ENCODE data around the gene ZNF512B.
"Not testable (repeated sequence)": the region's sequence is repeated elsewhere in the genome, so short reads cannot be mapped to it uniquely, and the experiment has no call there.

ZNF512B gene

DNA sequence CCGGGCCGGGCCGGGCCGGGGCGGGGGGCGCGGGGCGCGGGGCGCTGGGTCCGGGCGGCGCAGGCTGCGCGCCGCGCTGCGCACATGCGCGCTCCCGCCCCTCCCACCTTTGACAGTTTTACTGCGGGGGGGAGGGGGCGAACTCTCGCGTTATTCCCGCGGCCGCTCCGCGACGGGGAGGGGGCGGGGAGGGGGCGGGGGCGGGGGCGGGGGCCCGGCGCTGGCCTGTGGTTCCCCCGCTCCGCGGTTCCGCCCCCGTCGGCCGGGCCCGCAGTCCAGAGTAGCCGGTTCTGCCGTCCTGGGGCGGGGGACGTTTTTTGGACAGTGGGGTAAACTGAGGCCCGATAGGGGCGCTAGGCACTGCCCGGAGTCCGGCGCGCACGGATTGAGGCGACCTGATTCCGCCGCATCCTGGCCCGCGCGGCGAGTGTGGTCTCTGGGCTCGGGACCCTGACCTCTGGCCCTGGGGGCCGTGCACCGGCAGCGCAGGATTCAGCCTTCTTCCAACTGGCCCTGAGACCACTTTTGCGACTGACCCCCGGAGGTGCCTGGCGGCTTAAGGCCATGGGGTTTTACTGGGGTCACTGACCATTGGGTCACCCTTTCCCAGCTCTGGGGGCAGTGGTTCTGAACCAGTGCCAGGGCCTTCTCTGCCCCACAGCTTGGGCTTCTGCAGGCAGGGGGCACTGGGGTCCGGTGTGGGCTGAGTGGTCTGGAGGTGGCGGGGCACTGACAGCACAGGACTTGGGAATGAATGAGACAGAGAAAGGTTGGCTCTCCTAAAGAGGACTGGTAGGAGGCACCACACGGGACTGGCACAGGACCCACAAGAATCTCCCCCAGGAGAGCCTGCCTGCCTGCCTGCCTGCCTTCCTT lies at the start of gene ZNF512B:
Gene ZNF512B (minus strand): TSS at position 93 of the 876 bp plus-strand sequence. CDS start 1,980 bp downstream, outside the sequence.
- peak; percentile 87 for DNase-seq

DNA sequence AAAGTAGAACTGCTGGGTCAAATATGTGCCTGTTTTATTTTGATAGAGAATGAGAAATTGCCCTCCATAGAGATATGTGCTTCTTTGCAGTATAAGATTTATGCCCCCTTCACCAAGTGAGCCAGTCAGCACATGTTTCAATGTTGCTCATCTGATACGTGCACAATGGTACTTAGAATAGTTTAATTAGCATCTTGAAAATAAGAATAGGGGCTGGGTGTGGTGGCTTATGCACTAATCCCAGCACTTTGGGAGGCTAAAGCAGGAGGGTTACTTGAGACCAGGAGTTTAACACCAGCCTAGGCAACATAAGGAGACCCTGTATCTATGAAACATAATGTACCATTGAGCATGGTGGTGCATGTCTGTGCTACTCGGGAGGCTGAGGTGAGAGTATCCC lies 45.9 kb upstream of the ZNF512B start:
- DNase-seq, result no peak

DNA sequence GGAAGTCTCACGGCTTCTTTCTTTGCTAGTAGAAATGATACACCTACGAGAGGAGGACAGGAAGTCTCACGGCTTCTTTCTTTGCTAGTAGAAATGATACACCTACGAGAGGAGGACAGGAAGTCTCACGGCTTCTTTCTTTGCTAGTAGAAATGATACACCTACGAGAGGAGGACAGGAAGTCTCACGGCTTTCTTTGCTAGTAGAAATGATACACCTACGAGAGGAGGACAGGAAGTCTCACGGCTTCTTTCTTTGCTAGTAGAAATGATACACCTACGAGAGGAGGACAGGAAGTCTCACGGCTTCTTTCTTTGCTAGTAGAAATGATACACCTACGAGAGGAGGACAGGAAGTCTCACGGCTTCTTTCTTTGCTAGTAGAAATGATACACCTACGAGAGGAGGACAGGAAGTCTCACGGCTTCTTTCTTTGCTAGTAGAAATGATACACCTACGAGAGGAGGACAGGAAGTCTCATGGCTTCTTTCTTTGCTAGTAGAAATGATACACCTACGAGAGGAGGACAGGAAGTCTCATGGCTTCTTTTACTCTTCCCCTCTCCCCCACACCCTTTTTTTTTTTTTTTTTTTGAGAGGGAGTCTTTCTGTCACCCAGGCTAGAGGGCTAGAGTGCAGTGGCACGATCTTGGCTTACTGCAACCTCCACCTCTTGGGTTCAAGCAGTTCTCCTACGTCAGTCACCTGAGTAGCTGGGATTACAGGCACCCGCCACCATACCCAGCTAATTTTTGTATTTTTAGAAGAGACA lies 42.8 kb upstream of the ZNF512B start:
- DNase-seq, result not testable (repeated sequence)

GRCh38 chr20:64011366-64011779 lies 41.6 kb upstream of the ZNF512B start:
- no peak for DNase-seq

GRCh38 chr20:64010711-64011237 lies 41.0 kb upstream of the ZNF512B start:
- no peak for DNase-seq

- no peak for DNase-seq
Observed at GRCh38 chr20:64009811-64010387, 40.2 kb upstream of the ZNF512B start.

DNA sequence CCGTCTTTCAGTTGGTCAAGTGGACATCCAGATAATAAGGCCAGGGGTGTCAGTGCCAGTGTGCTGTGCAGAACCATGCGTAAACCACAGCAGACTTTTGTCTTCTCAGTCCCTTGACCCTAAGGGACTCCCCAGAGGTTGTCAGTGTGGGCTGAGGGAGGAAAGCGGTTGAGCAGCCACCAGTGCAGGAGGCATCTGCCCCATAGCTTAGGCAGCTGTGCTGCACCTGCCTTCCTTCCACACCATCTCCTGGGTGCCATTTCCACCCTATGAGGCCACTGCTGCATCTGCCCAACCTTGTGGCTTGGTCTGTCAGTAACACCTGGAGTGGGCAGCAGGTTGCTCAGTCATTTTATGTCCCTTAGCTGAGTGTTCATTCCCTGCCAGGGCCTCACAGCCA lies 37.2 kb upstream of the ZNF512B start:
- no peak for DNase-seq

GRCh38 chr20:64006490-64006889 lies 36.8 kb upstream of the ZNF512B start:
- DNase-seq, result no peak

DNA sequence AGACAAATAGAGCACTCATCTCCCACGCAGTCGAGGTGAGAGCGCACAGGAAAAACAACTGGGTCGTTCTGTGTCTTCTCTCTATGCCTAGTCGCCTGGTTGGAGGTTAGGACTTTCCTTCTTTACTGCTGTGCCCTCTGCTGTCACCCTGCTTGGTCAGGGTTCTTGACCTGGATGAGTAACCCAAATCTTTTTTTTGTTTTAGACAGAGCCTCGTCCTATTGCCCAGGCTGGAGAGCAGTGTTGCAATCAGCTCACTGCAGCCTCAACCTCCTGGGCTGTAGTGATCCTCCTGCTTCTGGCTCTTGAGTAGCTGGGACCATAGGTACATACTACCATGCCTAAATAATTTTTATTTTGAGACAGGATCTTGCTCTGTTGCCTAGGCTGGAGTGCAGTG lies 35.7 kb upstream of the ZNF512B start:
- no peak for DNase-seq

DNA sequence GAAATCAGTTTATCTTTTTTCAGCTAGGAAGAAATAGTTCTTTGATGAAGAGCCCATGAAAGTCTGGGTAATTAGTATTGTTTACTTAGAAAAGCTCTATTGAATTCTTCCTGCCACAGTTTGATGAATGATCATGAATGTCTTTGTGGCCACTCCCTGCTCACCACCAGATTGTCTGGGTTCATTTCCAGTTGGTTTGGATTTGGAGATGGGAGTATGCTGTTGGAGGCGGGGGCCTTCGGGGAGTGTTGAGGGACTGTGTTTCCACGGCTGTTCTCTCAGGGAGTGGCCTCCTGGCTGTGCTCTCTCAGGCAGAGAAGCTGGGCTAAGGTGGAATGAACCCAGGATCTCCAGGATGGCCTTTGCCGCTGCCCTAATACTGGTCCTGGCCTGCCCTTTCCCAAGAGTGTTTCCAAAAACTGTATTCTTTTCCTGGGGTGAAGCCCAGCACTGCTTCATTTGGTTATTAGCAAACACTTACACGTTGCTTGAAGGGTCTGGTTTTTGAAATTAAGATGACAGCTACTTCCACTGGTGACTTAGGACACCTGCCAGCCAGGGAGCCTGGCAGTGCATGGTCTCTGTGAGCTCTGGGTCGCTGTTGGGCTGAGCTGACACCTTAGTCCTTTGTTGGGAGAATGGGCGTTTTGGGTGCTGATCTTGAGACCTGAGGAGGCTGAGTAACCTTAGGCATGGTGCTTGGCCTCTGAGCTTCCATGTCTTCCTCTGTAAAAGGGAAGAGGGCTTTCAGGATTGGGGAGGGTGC lies 34.4 kb upstream of the ZNF512B start:
- DNase-seq, result no peak

- no peak for DNase-seq
Observed at GRCh38 chr20:64001607-64002011, 31.9 kb upstream of the ZNF512B start.

- no peak for DNase-seq
Observed at GRCh38 chr20:64000906-64001305, 31.2 kb upstream of the ZNF512B start.

- DNase-seq, result no peak
Observed at GRCh38 chr20:63982937-63983336, 13.2 kb upstream of the ZNF512B start.

GRCh38 chr20:63980806-63981728 lies 11.3 kb upstream of the ZNF512B start, which contains the start of gene PRPF6:
Gene PRPF6 (plus strand): TSS chr20:63981132. CDS start chr20:63981246, 114 bp downstream.
- DNase-seq, result peak; percentile 95

- no peak for DNase-seq
Observed at GRCh38 chr20:63980317-63980805, 10.6 kb upstream of the ZNF512B start.

GRCh38 chr20:63979557-63980316 lies 10.0 kb upstream of the ZNF512B start, which contains the start of gene SAMD10:
Gene SAMD10 (minus strand): TSS chr20:63979642. CDS start chr20:63979467, 175 bp downstream.
- DNase-seq, result peak; percentile 87

GRCh38 chr20:63979229-63979556 lies 9.5 kb upstream of the ZNF512B start:
- no peak for DNase-seq

DNA sequence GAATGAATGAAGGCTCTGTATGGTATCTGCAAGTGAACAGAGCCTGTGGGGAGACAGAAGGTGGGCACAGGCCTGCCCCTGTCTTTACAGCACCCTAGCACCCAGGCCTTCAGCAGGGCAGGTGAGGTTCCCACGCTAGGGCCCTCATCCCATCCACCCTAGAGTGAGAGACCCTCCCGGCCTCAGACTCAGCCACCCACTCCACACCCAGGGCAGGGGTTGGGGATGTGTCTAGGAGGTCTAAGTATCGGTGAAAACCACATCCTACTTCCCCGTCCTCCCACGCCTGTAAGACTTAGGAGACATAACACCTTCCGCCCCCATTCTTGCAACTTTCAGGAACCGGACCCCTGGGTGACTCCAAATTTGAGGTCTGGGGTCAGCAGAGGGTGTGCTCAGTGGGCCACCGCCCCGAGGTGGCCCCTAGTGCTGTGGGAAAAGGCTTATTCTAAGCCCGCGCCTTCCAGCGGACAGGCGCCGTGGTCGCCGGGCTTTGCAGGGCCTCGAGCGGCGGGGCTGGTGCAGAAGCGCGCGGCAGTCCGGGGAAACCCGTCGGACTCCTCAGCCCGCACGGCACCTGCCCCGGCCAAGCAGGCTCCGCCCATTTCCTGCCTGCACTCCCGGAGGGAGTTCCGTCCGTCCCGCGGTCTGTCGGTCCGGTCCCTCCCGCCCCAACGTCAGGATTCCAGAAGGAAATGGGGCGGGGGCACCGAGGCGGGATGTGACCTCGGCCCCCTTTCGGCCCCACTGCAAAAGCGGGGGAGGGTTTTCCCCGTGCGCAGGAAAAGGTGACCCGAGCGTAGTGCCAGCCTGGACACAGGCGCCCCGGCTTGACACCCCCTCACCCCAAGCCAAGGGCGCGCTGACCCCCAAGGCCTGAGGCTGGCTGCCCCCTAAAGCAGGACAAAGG lies 8.8 kb upstream of the ZNF512B start:
- DNase-seq, result no peak

DNA sequence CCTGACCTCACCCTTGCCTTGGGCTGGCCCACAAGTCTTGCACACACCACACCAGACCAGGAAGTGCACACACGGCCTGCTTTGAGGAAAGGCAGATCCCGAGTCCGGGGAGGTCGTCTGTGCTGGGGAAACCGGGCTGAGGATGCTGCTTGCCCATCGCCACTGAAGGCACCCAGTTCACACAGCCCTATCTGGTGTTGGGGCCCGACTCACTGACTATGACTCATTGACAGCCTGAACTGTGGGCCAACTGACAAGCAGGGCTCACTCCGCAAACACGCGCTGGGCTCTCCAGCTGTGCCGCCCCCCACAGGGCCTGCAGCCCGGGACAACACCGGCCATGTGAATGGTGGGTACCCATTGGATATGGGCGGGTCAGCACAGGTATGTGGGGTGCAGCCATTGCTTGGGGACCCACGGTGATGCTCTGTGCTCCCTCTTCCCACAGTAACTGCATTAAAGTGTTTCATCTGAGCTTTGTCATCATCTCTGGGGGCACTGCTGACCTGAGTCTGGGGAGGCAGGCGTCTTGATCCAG lies 8.1 kb upstream of the ZNF512B start:
- DNase-seq, result no peak

All from right forelimb (tissue), 1 donor.